Measurements from ENCODE around the gene CTDP1.
"Not testable (repeated sequence)": the region's sequence is repeated elsewhere in the genome, so short reads cannot be mapped to it uniquely, and the experiment has no call there.

The CTDP1 gene

DNA sequence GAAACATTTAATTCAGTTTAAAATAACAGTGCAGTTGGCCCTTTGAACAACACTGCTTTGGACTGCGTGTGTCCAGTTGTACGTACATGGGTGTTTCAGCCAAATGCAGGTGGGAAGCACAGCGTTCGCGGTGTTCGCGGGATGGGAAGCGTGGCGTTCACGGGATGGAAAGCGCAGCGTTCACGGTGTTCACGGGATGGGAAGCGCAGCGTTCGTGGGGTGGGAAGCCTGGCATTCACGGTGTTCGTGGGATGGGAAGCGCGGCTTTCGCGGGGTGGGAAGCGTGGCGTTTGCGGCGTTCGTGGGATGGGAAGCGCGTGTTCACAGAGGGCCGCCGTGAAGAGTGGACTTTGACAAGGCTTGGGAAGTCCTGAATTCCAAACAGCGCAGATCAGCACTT is 47.6 kb downstream of the CTDP1 start:
- DNase-seq, result no peak

- no peak for DNase-seq
Observed at GRCh38 chr18:79728931-79729586, 49.5 kb downstream of the CTDP1 start.

- DNase-seq, result no peak
Observed at GRCh38 chr18:79729611-79730010, 50.0 kb downstream of the CTDP1 start.

GRCh38 chr18:79730804-79731203 is 51.2 kb downstream of the CTDP1 start:
- no peak for DNase-seq

GRCh38 chr18:79731881-79732720 is 52.5 kb downstream of the CTDP1 start:
- not testable (repeated sequence) for DNase-seq

DNA sequence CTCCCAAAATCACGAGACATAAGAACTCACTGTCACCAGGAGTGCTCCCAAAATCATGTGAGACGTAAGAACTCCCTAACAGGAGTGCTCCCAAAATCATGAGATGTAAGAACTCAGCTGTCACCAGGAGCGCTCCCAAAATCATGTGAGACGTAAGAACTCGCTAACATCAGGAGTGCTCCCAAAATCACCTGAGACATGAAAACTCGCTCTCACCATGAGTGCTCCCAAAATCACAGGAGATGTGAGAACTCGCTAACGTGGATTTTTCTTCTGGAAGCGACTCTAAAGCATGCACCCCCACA is 53.1 kb downstream of the CTDP1 start:
- no peak for DNase-seq

DNA sequence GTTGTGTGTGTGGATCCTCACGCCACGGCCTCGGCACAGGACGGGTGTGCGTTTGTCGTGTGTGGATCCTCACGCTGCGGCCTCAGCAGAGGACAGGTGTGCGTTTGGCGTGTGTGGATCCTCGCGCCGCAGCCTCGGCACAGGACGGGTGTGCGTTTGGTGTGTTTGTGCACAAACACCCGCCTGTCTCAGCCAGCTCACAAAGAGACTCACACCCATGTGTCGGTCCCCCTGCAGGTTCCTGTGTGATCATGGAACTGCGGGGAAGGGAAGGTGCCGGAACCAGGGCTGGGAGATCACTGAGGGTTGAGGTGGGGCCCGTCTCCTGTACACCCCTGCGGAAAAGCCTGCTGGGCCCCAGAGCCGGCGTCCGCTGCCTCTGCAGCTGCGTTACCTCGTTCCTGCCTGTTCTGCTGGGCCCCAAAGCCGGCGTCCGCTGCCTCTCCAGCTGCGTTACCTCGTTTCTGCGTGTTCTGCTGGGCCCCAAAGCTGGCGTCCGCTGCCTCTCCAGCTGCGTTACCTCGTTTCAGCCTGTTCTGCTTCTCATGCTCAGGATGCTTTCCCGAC is 53.6 kb downstream of the CTDP1 start:
- no peak for DNase-seq

DNA sequence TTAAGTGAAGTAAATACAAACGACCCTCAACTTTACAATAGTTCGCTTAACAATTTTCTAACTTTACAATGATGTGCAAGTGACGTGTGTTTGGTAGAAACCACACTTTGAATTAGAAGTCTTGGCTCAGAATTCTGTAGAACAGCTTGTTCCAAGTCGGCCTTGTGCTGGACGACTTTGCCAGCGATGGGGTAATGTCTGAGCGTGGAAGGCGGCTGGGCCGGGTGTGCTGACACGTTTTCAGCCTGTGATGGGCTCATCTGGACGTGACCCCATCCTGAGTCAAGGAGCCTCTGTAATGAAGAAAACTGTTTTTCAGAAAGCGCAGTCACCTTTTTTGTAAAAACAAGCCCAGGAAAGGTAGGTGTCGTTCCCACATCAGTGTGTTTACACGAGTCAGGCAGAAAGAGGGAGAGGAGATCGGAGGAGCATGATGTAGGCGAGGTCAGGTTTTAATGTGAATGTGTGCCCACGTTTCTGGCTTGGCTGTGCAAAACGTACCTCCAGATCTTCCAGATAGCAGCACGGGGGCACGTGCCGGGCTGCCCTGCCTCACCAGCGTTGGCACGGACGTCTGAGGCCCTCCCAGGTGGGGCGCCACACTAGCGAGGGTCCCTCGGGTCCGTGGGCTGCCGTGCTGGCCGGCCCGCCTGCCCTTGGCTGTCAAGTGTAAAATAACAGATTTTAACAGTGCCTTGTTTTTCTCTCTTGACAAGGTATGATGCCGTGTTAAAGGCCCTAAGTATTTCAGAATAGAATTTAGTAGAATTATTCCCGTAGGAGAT is 54.6 kb downstream of the CTDP1 start:
- DNase-seq, result no peak

DNA sequence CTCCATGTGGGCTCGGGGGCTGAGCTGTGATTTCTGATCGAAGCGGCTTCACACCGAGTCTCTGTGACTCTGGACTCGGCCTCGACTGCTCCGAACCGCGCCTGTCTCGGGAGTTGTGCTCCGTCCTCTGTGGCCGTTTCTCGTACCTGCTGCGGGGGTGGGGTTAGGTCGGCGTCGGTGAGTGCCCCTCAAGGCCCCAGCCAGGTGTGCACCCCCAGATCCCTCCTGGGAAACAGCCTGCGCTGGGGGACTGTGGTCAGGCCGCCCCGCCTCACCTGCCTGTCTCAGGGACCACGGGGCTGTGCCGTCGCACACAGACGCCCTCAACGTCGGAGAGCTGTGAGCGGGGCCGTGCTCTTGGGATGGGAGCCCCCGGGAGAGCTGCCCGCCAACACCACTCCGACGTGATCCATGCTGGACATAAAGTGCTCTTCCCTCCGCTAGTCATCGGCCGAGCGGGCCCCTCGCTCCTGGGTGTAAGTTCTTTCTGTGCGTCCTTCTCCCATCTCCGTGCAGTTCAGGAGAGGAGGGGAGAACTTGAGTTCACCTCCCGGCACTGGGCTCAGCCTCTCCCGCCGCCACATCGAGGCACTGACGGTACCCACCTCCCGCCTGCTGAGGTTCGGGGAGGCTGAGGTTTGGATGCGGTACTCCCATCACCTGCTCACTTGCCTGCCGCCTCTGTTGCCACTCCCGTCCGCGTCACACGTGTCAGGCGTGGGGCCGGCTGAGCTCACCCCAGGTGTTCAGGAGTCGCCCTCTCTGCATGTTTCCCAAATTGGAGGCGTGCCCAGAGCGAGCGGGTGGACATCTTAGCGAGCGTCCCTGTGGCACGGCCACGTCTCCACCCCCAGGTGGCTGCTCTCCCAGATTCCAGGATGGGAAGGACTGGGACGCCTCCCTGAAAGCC is 55.7 kb downstream of the CTDP1 start:
- no peak for DNase-seq

DNA sequence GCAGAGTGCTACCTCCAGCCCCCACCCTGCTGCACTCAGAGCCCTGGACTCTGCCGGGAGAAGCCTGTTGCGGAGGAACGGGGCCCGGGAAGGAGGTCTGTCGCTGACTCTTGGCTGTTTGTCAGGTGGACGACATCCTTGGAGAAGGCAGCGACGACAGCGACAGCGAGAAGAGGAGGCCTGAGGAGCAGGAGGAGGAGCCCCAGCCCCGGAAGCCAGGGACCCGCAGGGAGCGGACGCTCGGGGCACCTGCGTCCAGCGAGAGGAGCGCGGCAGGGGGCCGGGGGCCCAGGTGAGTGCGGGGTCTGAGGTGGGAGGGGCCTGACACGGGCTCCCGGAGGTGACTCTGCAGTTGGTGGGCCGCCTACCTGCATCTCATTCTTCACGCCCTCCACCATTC is 56.6 kb downstream of the CTDP1 start:
- DNase-seq, result no peak

GRCh38 chr18:79736846-79737245 is 57.2 kb downstream of the CTDP1 start:
- DNase-seq, result no peak

DNA sequence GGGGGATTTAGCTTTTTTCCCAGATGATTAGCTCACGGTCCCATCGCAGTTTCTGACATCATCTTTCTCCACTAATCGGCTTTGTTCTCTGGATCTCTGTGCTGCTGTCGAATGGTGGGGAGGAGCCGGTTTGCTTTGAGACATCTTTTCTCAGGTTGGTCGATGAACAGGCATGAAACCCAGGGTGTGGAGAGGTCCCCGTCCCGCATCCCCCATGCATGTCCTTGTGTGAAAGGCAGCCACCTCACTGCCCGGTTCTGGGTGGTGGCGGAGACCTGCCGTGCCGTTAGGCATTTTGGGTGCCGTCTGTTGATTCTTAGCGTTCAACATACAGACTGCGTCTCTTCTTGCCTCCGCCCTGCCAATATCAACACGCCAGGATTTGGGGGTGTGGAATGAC is 57.8 kb downstream of the CTDP1 start:
- DNase-seq, result no peak

DNA sequence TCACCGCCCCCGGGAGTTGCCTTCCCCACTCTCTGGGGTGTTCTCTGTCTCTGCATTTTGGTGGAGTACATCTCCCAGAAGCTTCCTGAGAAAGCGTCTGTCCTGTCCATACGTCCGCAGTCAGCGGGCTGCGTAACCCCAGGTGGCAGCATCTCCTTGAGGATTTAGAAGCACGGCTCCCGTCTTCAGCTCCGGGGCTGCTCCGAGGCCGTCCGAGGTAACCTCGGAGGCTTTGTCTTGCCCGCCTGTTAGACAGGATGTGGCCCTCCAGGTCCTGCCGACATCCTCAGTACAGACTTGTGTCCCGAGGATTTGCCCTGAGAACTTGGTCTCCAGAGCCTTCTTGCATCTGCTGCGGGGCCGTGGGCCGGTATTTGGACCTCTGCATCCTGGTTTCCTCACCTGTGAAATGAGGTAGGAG is 58.4 kb downstream of the CTDP1 start:
- DNase-seq, result no peak

GRCh38 chr18:79738581-79739439 is 59.2 kb downstream of the CTDP1 start:
- no peak for DNase-seq

DNA sequence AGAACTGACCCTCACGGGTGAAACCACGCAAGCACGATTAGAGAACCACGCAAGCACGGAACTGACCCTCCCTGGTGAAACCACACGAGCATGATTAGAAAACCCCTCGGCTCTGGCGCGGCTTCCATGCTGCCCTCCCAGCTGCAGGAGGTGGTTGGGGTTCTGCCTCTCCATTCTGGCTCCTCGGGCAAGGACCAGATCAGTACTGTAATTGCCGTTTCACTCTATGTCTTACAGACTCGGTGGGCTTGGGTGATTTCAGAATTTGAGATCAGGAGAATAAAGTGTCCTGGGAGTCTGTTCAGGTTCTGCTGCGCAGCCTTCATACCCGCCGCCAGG is 59.8 kb downstream of the CTDP1 start:
- DNase-seq, result no peak

DNA sequence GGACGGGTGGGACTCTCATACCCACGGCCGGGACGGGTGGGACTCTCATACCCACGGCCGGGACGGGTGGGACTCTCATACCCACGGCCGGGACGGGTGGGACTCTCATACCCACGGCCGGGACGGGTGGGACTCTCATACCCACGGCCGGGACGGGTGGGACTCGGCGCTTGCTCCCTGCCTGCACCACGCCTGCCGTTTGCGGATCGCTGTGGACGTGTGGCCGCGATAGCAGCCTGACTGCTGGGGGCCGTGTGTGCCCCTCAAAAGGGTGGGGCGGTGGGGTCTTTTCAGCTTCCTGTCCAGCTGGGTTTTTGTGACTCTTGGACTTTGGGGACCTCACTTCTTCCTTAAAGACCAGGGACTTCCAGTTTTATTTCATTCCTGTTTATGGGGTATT is 60.4 kb downstream of the CTDP1 start:
- DNase-seq, result not testable (repeated sequence)

DNA sequence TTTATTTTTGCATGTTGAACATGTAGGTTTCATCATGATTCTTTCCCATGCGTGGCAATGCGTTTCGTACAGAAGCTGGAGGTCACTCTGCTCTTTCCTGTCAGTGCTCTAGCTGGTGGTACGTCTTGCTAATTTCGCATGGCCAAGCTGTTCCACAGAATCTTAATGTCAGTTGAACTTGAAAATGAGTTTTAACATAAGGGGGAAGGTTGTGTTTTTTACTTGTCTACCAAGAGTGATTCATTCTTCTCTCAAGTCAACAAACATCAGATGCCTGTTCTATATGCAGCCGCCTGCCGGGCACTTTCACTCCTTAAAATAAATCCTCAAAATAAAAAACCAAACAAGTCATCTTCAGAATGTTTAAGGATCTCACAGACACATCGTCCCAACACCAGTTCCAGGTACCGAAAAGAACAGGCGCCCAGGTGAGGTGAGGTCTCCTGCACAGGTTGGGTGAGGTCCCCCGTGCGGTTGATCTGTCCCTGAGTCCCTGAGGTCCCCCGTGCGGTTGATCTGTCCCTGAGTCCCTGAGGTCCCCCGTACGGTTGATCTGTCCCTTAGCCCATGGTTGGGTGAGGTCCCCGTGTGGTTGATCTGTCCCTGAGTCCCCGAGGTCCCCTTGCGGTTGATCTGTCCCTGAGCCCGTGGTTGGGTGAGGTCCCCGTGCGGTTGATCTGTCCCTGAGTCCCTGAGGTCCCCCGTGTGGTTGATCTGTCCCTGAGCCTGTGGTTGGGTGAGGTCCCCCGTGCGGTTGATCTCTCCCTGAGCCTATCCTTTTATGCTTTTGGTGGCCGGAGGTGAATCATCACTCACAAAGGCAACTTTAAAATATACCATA is 61.1 kb downstream of the CTDP1 start:
- no peak for DNase-seq

- DNase-seq, result no peak
Observed at GRCh38 chr18:79741362-79741700, 61.7 kb downstream of the CTDP1 start.

GRCh38 chr18:79742076-79742475 is 62.5 kb downstream of the CTDP1 start:
- DNase-seq, result no peak

GRCh38 chr18:79744625-79745024 is 65.0 kb downstream of the CTDP1 start:
- no peak for DNase-seq

GRCh38 chr18:79746730-79747129 is 67.1 kb downstream of the CTDP1 start:
- DNase-seq, result no peak
